B cell (primary cell): Measurements from ENCODE around the gene LDLRAD3. TPM values are rescaled to one million over a fixed set of nuclear protein-coding genes. Genes with fewer than 3 reads are reported as not detected.

ENCODE experiments used
- ATAC-seq: fragments of 200-7000 bp; cut with Tn5 transposase; one replicate; pipeline ENCODE4 v1.10.0; 2021; ENCODE audit warnings: low read depth, mild to moderate bottlenecking, moderate number of reproducible peaks, moderate library complexity
- CTCF ChIA-PET: fragments of 350-600 bp; sonication (Branson Sonifier 250); formaldehyde crosslinking; loops from one replicate; lab custom pipeline; 2021; ENCODE audit warnings: antibody characterized with exemption, inconsistent platforms; lab: Charles Lee
- POLR2A ChIA-PET: fragments of 350-600 bp; sonication (Branson Sonifier 250); formaldehyde crosslinking; loops from one replicate; lab custom pipeline; 2021; ENCODE audit warnings: antibody characterized with exemption; lab: Charles Lee
- DNase-seq: peaks from one replicate; pipeline ENCODE4 v3.0.0; 2013
- H2AFZ ChIP-seq: 2 replicates; pipeline ENCODE4 v1.6.1; 2012; ENCODE audit warnings: mild to moderate bottlenecking, low read depth, low read length; ENCODE audit not compliant: insufficient read depth, poor library complexity, severe bottlenecking
- H3K27ac ChIP-seq, 2 donors: 1 replicate in 1 of 2; 2 replicates in 1 of 2; pipeline ENCODE4 v1.5.1; 2012 to 2013; ENCODE audit warnings: low read length in 2 of 2, mild to moderate bottlenecking in 2 of 2, moderate library complexity in 1 of 2
- H3K27me3 ChIP-seq, 4 experiments: fragments of 200-600 bp in 1 of 4; sonication (generic) in 1 of 4; replicated peaks in 1 of 4; 1 replicate in 2 of 4; 2 replicates in 2 of 4; pipeline versions ENCODE4 v1.6.1 to v1.7.0; 2013 to 2016; ENCODE audit warnings: low read length in 3 of 4, mild to moderate bottlenecking in 2 of 4, mixed read lengths in 1 of 4, moderate library complexity in 1 of 4; ENCODE audit not compliant: insufficient read depth in 4 of 4, control insufficient read depth in 3 of 4; ENCODE audit errors: control extremely low read depth in 1 of 4
- H3K36me3 ChIP-seq, 2 experiments: replicated peaks in 1 of 2; 1 replicate in 1 of 2; 2 replicates in 1 of 2; pipeline versions ENCODE4 v1.6.1 to v1.7.1; 2013; ENCODE audit warnings: low read length in 1 of 2; ENCODE audit not compliant: insufficient read depth in 2 of 2, control insufficient read depth in 1 of 2; ENCODE audit errors: control extremely low read depth in 1 of 2, extremely low read depth in 1 of 2
- H3K4me1 ChIP-seq, 2 donors: fragments of 200-600 bp in 1 of 2; sonication (generic) in 1 of 2; 1 replicate in 1 of 2; 2 replicates in 1 of 2; pipeline versions ENCODE4 v1.5.1 to v1.6.1; 2013 to 2017; ENCODE audit warnings: low read length in 2 of 2; ENCODE audit not compliant: control insufficient read depth in 2 of 2, insufficient read depth in 2 of 2
- H3K4me2 ChIP-seq: replicated peaks from 2 replicates; pipeline ENCODE3; 2012; ENCODE audit warnings: mild to moderate bottlenecking, low read depth, low read length; ENCODE audit not compliant: poor library complexity, severe bottlenecking
- H3K4me3 ChIP-seq, 5 experiments: fragments of 200-600 bp in 1 of 5; sonication (generic) in 1 of 5; 1 replicate in 3 of 5; 2 replicates in 2 of 5; pipeline versions ENCODE4 v1.5.1 to v1.7.0; 2011 to 2016; ENCODE audit warnings: low read length in 4 of 5, mild to moderate bottlenecking in 4 of 5, low read depth in 2 of 5, control low read depth in 1 of 5, moderate library complexity in 1 of 5; ENCODE audit not compliant: insufficient read depth in 1 of 5; ENCODE audit errors: control extremely low read depth in 1 of 5, extremely low read depth in 1 of 5
- H3K79me2 ChIP-seq: fragments of 200-600 bp; sonication (generic); one replicate; pipeline ENCODE4 v1.6.0; 2016; ENCODE audit warnings: low read length; ENCODE audit not compliant: control insufficient read depth, insufficient read depth
- H3K9ac ChIP-seq: fragments of 200-600 bp; sonication (generic); 2 replicates; pipeline ENCODE4 v1.6.1; 2017; ENCODE audit warnings: mild to moderate bottlenecking, low read length, moderate library complexity
- H3K9me3 ChIP-seq, 3 donors: one replicate each; pipeline versions ENCODE4 v1.6.1 to v1.7.1; 2013; ENCODE audit warnings: low read length in 2 of 3; ENCODE audit not compliant: control insufficient read depth in 2 of 3, insufficient read depth in 1 of 3; ENCODE audit errors: control extremely low read depth in 1 of 3
- H4K20me1 ChIP-seq: 2 replicates; pipeline ENCODE4 v1.6.0; 2012; ENCODE audit warnings: mild to moderate bottlenecking, low read length; ENCODE audit not compliant: insufficient read depth, control insufficient read depth, poor library complexity, severe bottlenecking
- H3K27ac Mint-ChIP-seq: one replicate; pipeline ENCODE4 v1.8.0; 2021; ENCODE audit warnings: mixed read lengths
- H3K27me3 Mint-ChIP-seq: one replicate; pipeline ENCODE4 v1.8.0; 2021; ENCODE audit warnings: mixed read lengths
- H3K4me1 Mint-ChIP-seq: one replicate; pipeline ENCODE4 v1.8.0; 2021; ENCODE audit warnings: mixed read lengths
- H3K4me3 Mint-ChIP-seq: one replicate; pipeline ENCODE4 v1.8.0; 2021; ENCODE audit warnings: mixed read lengths
- H3K9me3 Mint-ChIP-seq: one replicate; pipeline ENCODE4 v1.8.0; 2022; ENCODE audit warnings: mixed read lengths; ENCODE audit not compliant: insufficient read depth
- CTCF ChIP-seq: fragments of 200-600 bp; IDR thresholded peaks from one replicate; pipeline ENCODE4 v1.8.0; 2022; ENCODE audit warnings: antibody characterized with exemption, mild to moderate bottlenecking
- EZH2 ChIP-seq: IDR thresholded peaks from 2 replicates; pipeline ENCODE4 v1.6.1; 2012; ENCODE audit warnings: borderline replicate concordance, low read depth, mild to moderate bottlenecking, moderate library complexity, low read length; ENCODE audit not compliant: insufficient read depth, poor library complexity, severe bottlenecking
- WGBS: methylation state at CpG from one replicate; pipeline ENCODE4 v1.1.5; 2013; ENCODE audit warnings: missing lambda C conversion rate; ENCODE audit not compliant: insufficient coverage; 5-methylcytosine and 5-hydroxymethylcytosine counted together
- intact Hi-C: fragments of 100-400 bp; cut with micrococcal nuclease; formaldehyde crosslinking; loops from one replicate; pipeline ENCODE4 v1.10.0; 2022
- polyA plus RNA-seq: library from polyadenylated mRNA; depleted of rRNA; stranded (reverse); fragments of >200 nt; gene quantifications from 2 replicates; pipeline ENCODE4 v1.2.3, GENCODE V29; 2012
- total RNA-seq, 2 donors: library from RNA; stranded (reverse); fragments of 120-200 nt in 1 of 2; gene quantifications; 1 replicate in 1 of 2; 2 replicates in 1 of 2; pipeline versions ENCODE4 v1.2.3 to v1.2.4, GENCODE V29; 2013 to 2022

LDLRAD3 gene
- total and polyA plus RNA-seq, 2 donors (not counting 1 experiment from before 2014, with no cell fraction given): 0.01 TPM; not detected in 1

- Histone ChIP-seq H3K9me3 (no peaks in the 10 kb centered on the region), H3K27me3 (no peaks in the 10 kb centered on the region), H3K9ac (no peak overlapping the region), H3K79me2 (no peaks in the 10 kb centered on the region), H4K20me1 (no peaks in the 10 kb centered on the region), H3K36me3 (no peaks in the 10 kb centered on the region), H3K4me2 (no peak overlapping the region), H3K4me1 (no peaks in the 10 kb centered on the region), H3K4me3 (no peak overlapping the region), H2AFZ (no peak overlapping the region), H3K27ac (no peak overlapping the region)
- Mint-ChIP-seq H3K4me1 (no peaks in the 10 kb centered on the region), H3K27ac (no peak overlapping the region), H3K4me3 (no peak overlapping the region), H3K9me3 (no peaks in the 10 kb centered on the region), H3K27me3 (peaks cover 11% of the 10 kb centered on the region)
- WGBS: 50% methylated on average over 1 of the region's 1 CpG
- POLR2A ChIA-PET: no interaction called here
- TF ChIP-seq CTCF (no peak), EZH2 (no peak)
- DNase-seq (no peak), ATAC-seq (no peak)
- CTCF ChIA-PET: interaction anchor here (0.6 kb wide), 1 partner anchor 64 kb away, joined by 3 read pairs; no protein-coding TSS in a partner anchor
- intact Hi-C loops: no loop called here
These were observed 203.6 kb downstream of the LDLRAD3 start for GRCh38 chr11:36147491-36147890.

GRCh38 chr11:36148701-36149100 lies 204.8 kb downstream of the LDLRAD3 start:
- H3K9me3 Mint-ChIP-seq: no peaks in the 10 kb centered on the region
- no peaks in the 10 kb centered on the region for H3K27me3 ChIP-seq
- ATAC-seq: no peak
- no peaks in the 10 kb centered on the region for H3K9me3 ChIP-seq
- no peak for DNase-seq
- H3K4me3 ChIP-seq: no peak overlapping the region
- H3K36me3 ChIP-seq: no peaks in the 10 kb centered on the region
- H2AFZ ChIP-seq: no peak overlapping the region
- H3K4me2 ChIP-seq: no peak overlapping the region
- no peaks in the 10 kb centered on the region for H3K4me1 Mint-ChIP-seq
- POLR2A ChIA-PET: no interaction called here
- peaks cover 13% of the 10 kb centered on the region for H3K27me3 Mint-ChIP-seq
- no peak overlapping the region for H3K4me3 Mint-ChIP-seq
- no peak for TF ChIP-seq CTCF
- no peak for TF ChIP-seq EZH2
- H3K27ac ChIP-seq: no peak overlapping the region
- intact Hi-C loops: no loop called here
- no peaks in the 10 kb centered on the region for H3K79me2 ChIP-seq
- WGBS: 85% methylated on average over 2 of the region's 3 CpGs
- H3K4me1 ChIP-seq: no peaks in the 10 kb centered on the region
- CTCF ChIA-PET: no interaction called here
- no peak overlapping the region for H3K9ac ChIP-seq
- no peaks in the 10 kb centered on the region for H4K20me1 ChIP-seq
- H3K27ac Mint-ChIP-seq: no peak overlapping the region
